K562 (cell line): ENCODE data around the gene DENND2A. TPM values are rescaled to one million over a fixed set of nuclear protein-coding genes. Genes with fewer than 3 reads are reported as not detected.

Experiments used
- MEIS2 ChIP-seq: fragments of 450-650 bp; IDR thresholded peaks from 2 replicates; pipeline ENCODE4 v1.6.1; 2014; ENCODE audit warnings: mild to moderate bottlenecking; ENCODE audit not compliant: partially characterized antibody
- NCOA6 ChIP-seq: fragments of 450-650 bp; IDR thresholded peaks from 2 replicates; pipeline ENCODE4 v1.6.1; 2017; ENCODE audit warnings: mild to moderate bottlenecking
- PTTG1 ChIP-seq: fragments of 450-650 bp; IDR thresholded peaks from 2 replicates; pipeline ENCODE4 v1.6.1; 2016; ENCODE audit warnings: low read depth, mild to moderate bottlenecking, missing genetic modification characterization, missing compliant biosample characterization
- RBM39 ChIP-seq: fragments of 200-400 bp; formaldehyde crosslinking; optimal IDR thresholded peaks from 2 replicates; pipeline ENCODE3; 2018; ENCODE audit warnings: low read depth, low read length
- SMC3 ChIP-seq: conservative IDR thresholded peaks from 2 replicates; pipeline ENCODE4 v1.6.1; 2011; ENCODE audit warnings: low read depth, low read length, improper control_type of control experiment; ENCODE audit not compliant: insufficient read depth
- SRSF9 ChIP-seq: fragments of 200-400 bp; formaldehyde crosslinking; IDR thresholded peaks from 2 replicates; pipeline ENCODE4 v1.6.1; 2017; ENCODE audit warnings: low read depth, low read length, borderline replicate concordance
- TAF7 ChIP-seq: fragments of 450-650 bp; IDR thresholded peaks from 2 replicates; pipeline ENCODE4 v1.6.1; 2016; ENCODE audit warnings: missing genetic modification characterization, missing compliant biosample characterization
- TCF7L2 ChIP-seq: fragments of 150-350 bp; IDR thresholded peaks from 2 replicates; pipeline ENCODE4 v1.6.1; 2016; ENCODE audit warnings: low read depth, mild to moderate bottlenecking, low read length, moderate library complexity
- ZEB2 ChIP-seq: fragments of 450-650 bp; IDR thresholded peaks from 2 replicates; pipeline ENCODE4 v1.6.1; 2016
- ZNF143 ChIP-seq: sonication (generic); formaldehyde crosslinking; IDR thresholded peaks from 2 replicates; pipeline ENCODE4 v1.9.0; 2022; ENCODE audit warnings: mild to moderate bottlenecking, missing genetic modification reagents
- ZNF79 ChIP-seq: fragments of 250-450 bp; sonication (Bioruptor Pico); IDR thresholded peaks from 2 replicates; pipeline ENCODE4 v1.4.0; 2020; ENCODE audit warnings: low read depth, mild to moderate bottlenecking, moderate library complexity
- polyA plus RNA-seq, 8 experiments: library from polyadenylated mRNA; depleted of rRNA in 4 of 8; stranded (reverse) in 5 of 8; unstranded in 3 of 8; fragments of >200 nt; fragmentation: Nextera tagmentation in 2 of 8; fragmentation: Illumina TruSeq in 1 of 8; extraction: Ambion mirVana in 2 of 8; extraction: Trizol in 1 of 8; gene quantifications; 2 replicates each; pipeline versions ENCODE4 v1.2.1 to v1.2.3, GENCODE V29; 2011 to 2014; ENCODE audit warnings: inconsistent platforms in 1 of 8, missing spikeins in 1 of 8
- total RNA-seq, 7 experiments: library from RNA; depleted of rRNA in 6 of 7; stranded (reverse); fragments of >200 nt in 6 of 7; fragmentation: Illumina TruSeq in 2 of 7; extraction: Trizol in 2 of 7; gene quantifications; 2 replicates each; pipeline versions ENCODE4 v1.2.1 to v1.2.3, GENCODE V29; 2011 to 2021; ENCODE audit warnings: low replicate concordance in 1 of 7
- TF ChIP-seq, protein P1 (sequence below): sonication (generic); formaldehyde crosslinking; IDR thresholded peaks from 2 replicates; pipeline ENCODE4 v1.5.0; 2020; ENCODE audit warnings: missing genetic modification reagents
- TF ChIP-seq, protein P2 (sequence below): fragments of 250-450 bp; sonication (Bioruptor Pico); IDR thresholded peaks from 2 replicates; pipeline ENCODE4 v1.5.0; 2020; ENCODE audit warnings: mild to moderate bottlenecking
- TF ChIP-seq, protein P3 (sequence below): sonication (generic); formaldehyde crosslinking; IDR thresholded peaks from 2 replicates; pipeline ENCODE4 v1.8.1; 2023; ENCODE audit warnings: mild to moderate bottlenecking, missing genetic modification reagents
- TF ChIP-seq, protein P4 (sequence below): fragments of 450-650 bp; formaldehyde crosslinking; IDR thresholded peaks from 2 replicates; pipeline ENCODE4 v1.4.0; 2022; ENCODE audit warnings: mild to moderate bottlenecking, moderate library complexity
- TF ChIP-seq, protein P5 (sequence below): sonication (generic); formaldehyde crosslinking; IDR thresholded peaks from 2 replicates; pipeline ENCODE4 v1.8.0; 2023; ENCODE audit warnings: missing genetic modification reagents, mild to moderate bottlenecking, borderline replicate concordance
- TF ChIP-seq, protein P6 (sequence below): fragments of 250-450 bp; sonication (Bioruptor Pico); IDR thresholded peaks from 2 replicates; pipeline ENCODE4 v1.6.1; 2021; ENCODE audit warnings: mild to moderate bottlenecking

The DENND2A gene
- total and polyA plus RNA-seq, 9 of the 15 experiments (the other 6 are each of a cell fraction or from before 2014, with no cell fraction given): not detected

DNA sequence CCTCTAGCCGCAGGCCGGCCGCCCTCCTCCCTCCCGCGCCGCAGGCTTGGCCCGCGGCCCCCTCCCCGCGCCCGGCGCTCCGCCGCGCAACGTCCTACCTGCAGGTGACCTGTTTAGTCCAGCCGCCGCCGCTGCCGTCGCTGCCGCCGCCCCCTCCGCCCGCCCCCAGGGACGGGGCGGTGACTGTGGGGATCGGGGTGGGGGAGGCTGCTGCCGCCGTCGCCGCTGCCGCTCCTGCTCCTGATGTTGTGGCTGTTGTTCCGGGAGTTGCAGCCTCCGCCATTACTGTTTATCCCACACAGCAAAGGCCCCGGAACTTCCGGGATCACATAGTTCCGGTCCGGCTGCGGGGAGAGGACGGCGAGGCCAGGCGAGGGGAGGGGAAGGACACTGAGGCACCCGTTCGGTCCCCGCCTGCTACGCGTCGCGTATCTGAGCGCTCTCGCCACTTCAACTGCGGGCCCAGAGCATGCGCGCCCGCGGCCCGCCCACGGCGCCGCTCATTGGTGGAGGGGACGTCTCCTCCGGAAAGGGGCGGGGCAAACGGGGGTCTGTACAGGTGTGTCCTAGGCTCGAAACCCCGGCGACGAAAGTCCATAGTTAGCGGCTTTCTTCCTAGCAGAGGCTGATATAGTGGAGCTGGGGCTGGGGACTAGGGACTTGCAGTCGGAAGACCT lies 161.4 kb downstream of the DENND2A start, which contains the start of gene MKRN1 (continued):
- TF ChIP-seq, protein P1, sequence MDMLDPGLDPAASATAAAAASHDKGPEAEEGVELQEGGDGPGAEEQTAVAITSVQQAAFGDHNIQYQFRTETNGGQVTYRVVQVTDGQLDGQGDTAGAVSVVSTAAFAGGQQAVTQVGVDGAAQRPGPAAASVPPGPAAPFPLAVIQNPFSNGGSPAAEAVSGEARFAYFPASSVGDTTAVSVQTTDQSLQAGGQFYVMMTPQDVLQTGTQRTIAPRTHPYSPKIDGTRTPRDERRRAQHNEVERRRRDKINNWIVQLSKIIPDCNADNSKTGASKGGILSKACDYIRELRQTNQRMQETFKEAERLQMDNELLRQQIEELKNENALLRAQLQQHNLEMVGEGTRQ (CRISPR knock-in tag): no peak
- TF ChIP-seq NCOA6 (no peak), TAF7 (tag) (peak; percentile 81), RBM39 (no peak), MEIS2 (peak; percentile 91), PTTG1 (no peak), TCF7L2 (no peak), SRSF9 (no peak), ZEB2 (peak; percentile 84), ZNF79 (no peak), ZNF143 (CRISPR knock-in tag) (no peak), SMC3 (no peak)
- TF ChIP-seq, protein P2, sequence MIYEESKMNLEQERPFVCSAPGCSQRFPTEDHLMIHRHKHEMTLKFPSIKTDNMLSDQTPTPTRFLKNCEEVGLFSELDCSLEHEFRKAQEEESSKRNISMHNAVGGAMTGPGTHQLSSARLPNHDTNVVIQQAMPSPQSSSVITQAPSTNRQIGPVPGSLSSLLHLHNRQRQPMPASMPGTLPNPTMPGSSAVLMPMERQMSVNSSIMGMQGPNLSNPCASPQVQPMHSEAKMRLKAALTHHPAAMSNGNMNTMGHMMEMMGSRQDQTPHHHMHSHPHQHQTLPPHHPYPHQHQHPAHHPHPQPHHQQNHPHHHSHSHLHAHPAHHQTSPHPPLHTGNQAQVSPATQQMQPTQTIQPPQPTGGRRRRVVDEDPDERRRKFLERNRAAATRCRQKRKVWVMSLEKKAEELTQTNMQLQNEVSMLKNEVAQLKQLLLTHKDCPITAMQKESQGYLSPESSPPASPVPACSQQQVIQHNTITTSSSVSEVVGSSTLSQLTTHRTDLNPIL (CRISPR knock-in tag): no peak
- TF ChIP-seq, protein P3, sequence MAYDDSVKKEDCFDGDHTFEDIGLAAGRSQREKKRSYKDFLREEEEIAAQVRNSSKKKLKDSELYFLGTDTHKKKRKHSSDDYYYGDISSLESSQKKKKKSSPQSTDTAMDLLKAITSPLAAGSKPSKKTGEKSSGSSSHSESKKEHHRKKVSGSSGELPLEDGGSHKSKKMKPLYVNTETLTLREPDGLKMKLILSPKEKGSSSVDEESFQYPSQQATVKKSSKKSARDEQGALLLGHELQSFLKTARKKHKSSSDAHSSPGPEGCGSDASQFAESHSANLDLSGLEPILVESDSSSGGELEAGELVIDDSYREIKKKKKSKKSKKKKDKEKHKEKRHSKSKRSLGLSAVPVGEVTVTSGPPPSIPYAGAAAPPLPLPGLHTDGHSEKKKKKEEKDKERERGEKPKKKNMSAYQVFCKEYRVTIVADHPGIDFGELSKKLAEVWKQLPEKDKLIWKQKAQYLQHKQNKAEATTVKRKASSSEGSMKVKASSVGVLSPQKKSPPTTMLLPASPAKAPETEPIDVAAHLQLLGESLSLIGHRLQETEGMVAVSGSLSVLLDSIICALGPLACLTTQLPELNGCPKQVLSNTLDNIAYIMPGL (CRISPR knock-in tag): peak; percentile 0; the same call in 1 of the 2 replicates
- TF ChIP-seq, protein P4, sequence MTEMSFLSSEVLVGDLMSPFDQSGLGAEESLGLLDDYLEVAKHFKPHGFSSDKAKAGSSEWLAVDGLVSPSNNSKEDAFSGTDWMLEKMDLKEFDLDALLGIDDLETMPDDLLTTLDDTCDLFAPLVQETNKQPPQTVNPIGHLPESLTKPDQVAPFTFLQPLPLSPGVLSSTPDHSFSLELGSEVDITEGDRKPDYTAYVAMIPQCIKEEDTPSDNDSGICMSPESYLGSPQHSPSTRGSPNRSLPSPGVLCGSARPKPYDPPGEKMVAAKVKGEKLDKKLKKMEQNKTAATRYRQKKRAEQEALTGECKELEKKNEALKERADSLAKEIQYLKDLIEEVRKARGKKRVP: 0 out of 2 replicates have a peak, but pooled peaks have one; percentile 20
- TF ChIP-seq, protein P5, sequence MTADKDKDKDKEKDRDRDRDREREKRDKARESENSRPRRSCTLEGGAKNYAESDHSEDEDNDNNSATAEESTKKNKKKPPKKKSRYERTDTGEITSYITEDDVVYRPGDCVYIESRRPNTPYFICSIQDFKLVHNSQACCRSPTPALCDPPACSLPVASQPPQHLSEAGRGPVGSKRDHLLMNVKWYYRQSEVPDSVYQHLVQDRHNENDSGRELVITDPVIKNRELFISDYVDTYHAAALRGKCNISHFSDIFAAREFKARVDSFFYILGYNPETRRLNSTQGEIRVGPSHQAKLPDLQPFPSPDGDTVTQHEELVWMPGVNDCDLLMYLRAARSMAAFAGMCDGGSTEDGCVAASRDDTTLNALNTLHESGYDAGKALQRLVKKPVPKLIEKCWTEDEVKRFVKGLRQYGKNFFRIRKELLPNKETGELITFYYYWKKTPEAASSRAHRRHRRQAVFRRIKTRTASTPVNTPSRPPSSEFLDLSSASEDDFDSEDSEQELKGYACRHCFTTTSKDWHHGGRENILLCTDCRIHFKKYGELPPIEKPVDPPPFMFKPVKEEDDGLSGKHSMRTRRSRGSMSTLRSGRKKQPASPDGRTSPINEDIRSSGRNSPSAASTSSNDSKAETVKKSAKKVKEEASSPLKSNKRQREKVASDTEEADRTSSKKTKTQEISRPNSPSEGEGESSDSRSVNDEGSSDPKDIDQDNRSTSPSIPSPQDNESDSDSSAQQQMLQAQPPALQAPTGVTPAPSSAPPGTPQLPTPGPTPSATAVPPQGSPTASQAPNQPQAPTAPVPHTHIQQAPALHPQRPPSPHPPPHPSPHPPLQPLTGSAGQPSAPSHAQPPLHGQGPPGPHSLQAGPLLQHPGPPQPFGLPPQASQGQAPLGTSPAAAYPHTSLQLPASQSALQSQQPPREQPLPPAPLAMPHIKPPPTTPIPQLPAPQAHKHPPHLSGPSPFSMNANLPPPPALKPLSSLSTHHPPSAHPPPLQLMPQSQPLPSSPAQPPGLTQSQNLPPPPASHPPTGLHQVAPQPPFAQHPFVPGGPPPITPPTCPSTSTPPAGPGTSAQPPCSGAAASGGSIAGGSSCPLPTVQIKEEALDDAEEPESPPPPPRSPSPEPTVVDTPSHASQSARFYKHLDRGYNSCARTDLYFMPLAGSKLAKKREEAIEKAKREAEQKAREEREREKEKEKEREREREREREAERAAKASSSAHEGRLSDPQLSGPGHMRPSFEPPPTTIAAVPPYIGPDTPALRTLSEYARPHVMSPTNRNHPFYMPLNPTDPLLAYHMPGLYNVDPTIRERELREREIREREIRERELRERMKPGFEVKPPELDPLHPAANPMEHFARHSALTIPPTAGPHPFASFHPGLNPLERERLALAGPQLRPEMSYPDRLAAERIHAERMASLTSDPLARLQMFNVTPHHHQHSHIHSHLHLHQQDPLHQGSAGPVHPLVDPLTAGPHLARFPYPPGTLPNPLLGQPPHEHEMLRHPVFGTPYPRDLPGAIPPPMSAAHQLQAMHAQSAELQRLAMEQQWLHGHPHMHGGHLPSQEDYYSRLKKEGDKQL (CRISPR knock-in tag): no peak
- TF ChIP-seq, protein P6, sequence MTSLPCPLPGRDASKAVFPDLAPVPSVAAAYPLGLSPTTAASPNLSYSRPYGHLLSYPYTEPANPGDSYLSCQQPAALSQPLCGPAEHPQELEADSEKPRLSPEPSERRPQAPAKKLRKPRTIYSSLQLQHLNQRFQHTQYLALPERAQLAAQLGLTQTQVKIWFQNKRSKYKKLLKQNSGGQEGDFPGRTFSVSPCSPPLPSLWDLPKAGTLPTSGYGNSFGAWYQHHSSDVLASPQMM (CRISPR knock-in tag): no peak
